Nucleus accumbens (tissue), 56 donors: ENCODE data around the gene SSX3.
"Not testable (repeated sequence)": the region's sequence is repeated elsewhere in the genome, so short reads cannot be mapped to it uniquely, and the experiment has no call there.

Experiments
- DNase-seq, 56 donors: peaks; one replicate each; lab custom pipeline; 2025; lab: John Stamatoyannopoulos, UW

The SSX3 gene, protein sequence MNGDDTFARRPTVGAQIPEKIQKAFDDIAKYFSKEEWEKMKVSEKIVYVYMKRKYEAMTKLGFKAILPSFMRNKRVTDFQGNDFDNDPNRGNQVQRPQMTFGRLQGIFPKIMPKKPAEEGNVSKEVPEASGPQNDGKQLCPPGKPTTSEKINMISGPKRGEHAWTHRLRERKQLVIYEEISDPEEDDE

DNA sequence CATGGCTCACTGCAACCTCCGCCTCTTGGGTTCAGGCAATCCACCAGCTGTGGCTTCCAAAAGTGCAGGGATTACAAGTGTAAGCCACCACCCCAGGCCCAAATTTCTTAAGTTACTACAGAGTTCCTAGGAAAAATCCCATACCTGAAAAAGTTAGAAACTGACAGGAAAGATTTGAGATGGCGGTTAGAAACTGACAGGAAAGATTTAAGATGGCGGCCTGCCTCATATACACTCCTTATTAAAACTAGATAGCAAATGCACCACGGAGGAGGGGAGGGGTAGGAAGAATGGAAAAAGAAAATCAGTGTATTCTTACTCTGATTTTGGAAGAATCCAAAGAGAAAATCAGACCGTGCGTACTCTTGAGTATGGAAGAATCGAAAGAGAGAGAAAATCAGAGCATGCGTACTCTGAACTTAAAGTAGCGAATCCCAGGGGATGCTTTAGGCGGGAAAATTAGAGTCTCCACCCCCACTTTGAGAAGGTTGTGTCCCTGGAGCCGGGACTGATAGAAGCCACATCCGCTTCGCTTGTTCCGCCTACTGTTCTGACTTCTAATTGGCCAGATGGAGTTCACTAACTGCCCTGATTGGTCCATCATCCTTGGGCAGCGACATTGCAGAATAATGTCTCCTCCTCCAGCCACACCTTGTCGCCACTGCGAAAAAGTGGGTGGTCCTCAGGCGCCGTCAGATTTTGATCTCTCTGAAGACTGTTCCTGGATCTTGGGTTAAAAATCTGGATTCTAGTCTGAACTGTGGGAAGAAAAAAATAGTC is at the start of gene SSX3:
Gene SSX3 (minus strand): TSS at position 389 of the 780 bp plus-strand sequence. CDS start 1,454 bp downstream, outside the sequence.
- not testable (repeated sequence) for DNase-seq

GRCh38 chrX:48397825-48398224 is 41.3 kb upstream of the SSX3 start:
- DNase-seq = not testable (repeated sequence)

DNA sequence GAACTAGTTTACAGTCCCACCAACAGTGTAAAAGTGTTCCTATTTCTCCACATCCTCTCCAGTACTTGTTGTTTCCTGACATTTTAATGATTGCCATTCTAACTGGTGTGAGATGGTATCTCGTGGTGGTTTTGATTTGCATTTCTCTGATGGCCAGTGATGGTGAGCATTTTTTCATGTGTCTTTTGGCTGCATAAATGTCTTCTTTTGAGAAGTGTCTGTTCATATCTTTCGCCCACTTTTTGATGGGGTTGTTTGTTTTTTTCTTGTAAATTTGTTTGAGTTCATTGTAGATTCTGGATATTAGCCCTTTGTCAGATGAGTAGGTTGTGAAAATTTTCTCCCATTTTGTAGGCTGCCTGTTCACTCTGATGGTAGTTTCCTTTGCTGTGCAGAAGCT is 40.4 kb upstream of the SSX3 start:
- not testable (repeated sequence) for DNase-seq

- DNase-seq = not testable (repeated sequence)
These were observed 26.7 kb upstream of the SSX3 start, which contains the start of gene SSX4 for GRCh38 chrX:48383239-48383638. Gene SSX4 (plus strand): TSS chrX:48383539. CDS start chrX:48384054, 515 bp downstream.

DNA sequence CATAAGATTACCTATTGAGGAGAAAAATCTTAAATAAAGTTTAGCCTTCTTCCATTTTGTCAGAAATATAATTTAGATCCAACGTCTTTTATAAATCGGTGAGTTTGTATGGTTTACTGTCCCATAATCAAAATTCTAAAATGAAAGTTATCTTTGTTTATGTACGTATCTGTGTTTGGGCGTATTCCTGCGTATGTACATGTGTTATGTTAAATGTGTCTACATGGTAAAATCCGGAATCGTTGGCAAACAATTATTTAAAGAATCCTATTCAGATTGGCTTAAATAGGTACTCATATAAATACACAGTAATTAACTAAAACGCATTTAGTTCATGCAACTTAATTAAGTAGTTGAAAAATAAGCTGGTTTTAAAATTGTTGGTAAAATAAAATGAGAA is 13.9 kb upstream of the SSX3 start:
- DNase-seq = not testable (repeated sequence)

- DNase-seq = not testable (repeated sequence)
These were observed 11.4 kb upstream of the SSX3 start for GRCh38 chrX:48367717-48368408.

DNA sequence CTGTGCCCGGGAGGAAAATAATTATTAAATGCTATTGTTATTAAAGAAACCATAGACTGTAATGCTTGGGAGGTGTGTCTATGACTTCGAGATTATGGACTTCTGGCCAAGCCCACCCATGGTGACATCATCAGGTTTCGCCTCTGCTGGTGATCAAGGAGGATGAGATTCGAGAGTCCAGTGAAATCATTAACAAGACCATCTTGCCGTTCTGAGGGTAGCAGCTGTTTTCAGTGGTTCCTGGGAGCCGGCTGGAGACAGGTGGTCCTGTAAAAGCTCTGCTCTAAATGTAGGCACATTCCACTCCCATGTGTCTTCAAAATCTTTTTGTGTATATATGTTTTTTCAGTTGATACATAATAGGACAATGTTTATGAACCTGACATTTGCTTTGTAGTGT is 2.8 kb upstream of the SSX3 start:
- not testable (repeated sequence) for DNase-seq

DNA sequence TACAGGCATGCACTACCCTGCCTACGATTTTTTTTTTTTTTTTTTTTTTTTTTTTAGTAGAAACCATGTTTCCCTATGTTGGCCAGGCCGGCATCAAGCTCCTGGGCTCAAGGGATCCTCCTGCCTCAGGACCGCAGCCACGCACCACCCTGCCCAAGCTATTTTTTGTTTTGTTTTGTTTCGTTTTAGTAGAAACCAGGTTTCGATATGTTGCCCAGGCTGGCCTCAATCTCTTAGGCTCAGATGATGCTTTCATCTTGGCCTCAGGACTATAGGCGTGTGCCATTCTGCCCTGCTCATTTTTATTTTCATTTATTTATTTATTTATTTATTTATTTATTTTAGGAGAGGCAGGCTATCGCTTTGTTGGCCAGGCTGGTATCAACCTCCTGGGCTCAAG is 1.2 kb upstream of the SSX3 start:
- DNase-seq = no peak

GRCh38 chrX:48346059-48346458 is 10.4 kb downstream of the SSX3 start:
- DNase-seq = not testable (repeated sequence)

GRCh38 chrX:48313996-48314395 is 42.5 kb downstream of the SSX3 start:
- DNase-seq = not testable (repeated sequence)

DNA sequence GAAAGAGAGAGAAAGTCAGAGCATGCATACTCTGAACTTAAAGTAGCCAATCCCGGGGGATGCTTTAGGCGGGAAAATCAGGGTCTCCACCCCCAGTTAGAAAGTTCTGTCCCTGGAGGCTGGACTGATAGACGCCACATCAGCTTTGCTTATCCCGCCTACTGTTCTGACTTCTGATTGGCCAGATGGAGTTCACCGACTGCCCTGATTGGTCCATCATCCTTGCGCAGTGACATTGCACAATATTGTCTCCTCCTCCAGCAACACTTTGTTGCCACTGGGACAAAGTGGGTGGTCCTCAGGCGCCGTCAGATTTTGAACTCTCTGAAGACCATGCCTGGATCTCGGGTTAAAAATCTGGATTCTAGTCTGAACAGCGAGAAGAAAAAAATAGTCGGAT is 50.3 kb downstream of the SSX3 start:
- no peak for DNase-seq
